Heart left ventricle (tissue), 13 donors: Measurements from ENCODE around the gene MIA2.

Experiments
- POLR2A ChIP-seq, 2 donors: fragments of 450-650 bp; IDR thresholded peaks; one replicate each; pipeline ENCODE4 v1.6.1; 2017; ENCODE audit warnings: antibody characterized with exemption in 2 of 2, mild to moderate bottlenecking in 2 of 2, moderate library complexity in 2 of 2
- TF ChIP-seq, protein P1 (sequence below), 12 donors: fragments of 200-600 bp; sonication (generic) in 4 of 12; IDR thresholded peaks; one replicate each; pipeline versions ENCODE4 v1.5.0 to v1.8.0; 2018 to 2022; ENCODE audit warnings: antibody characterized with exemption in 12 of 12, mild to moderate bottlenecking in 5 of 12
- donor health status: ischemic (EF 13 %, LVEDD 7.1; RV severe dilation, severe dysfunction).
- donor health status: DM: no; HTN: yes; CAD: no.
- donor health status: DM: no; HTN: no; CAD: no.
- donor health status: ischemic (EF 25% LVEDD 6.9; RV normal size, moderate dysfunction).
- donor health status: ischemic (EF 25% LVEDD 5.7; RV mildly dilated, moderate dysfunction).
- donor health status: ischemic (EF 35%, LVEDD 5.7; RV mildly dilated, moderate dysfunction).
- donor health status: nonischemic (EF 11% LVEDD 7.7; RV severe dilation, severe dysfunction).
- donor health status: DM: yes; HTN: yes; CAD: no.
- donor health status: PGD.
- donor health status: ischemic (EF 29% LVEDD 5.4; RV normal size, mild dysfunction).
- donor health status: nonischemic (EF 23%, LVEDD 6.1; RV moderate dilation, normal function).

DNA sequence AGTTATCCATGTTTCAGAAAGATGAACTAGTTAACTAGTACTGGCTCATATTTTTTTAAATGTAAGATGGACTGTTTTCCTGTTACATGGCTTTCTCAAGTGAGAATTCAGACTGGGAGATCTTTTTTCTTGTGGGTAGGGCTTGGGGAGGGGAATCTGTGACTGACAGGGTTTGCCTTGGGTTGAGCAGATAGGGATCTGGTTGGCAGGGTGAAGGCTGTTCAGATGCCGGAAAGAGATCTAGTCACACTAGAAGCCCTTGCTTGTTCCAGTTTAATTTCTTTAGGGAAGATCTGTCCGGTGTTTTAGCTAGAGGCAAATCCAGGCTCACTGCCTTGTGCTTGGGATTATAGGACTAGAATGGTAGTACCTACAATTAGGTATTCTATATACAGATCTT, 135.3 kb downstream of the MIA2 start:
- TF ChIP-seq, protein P1, sequence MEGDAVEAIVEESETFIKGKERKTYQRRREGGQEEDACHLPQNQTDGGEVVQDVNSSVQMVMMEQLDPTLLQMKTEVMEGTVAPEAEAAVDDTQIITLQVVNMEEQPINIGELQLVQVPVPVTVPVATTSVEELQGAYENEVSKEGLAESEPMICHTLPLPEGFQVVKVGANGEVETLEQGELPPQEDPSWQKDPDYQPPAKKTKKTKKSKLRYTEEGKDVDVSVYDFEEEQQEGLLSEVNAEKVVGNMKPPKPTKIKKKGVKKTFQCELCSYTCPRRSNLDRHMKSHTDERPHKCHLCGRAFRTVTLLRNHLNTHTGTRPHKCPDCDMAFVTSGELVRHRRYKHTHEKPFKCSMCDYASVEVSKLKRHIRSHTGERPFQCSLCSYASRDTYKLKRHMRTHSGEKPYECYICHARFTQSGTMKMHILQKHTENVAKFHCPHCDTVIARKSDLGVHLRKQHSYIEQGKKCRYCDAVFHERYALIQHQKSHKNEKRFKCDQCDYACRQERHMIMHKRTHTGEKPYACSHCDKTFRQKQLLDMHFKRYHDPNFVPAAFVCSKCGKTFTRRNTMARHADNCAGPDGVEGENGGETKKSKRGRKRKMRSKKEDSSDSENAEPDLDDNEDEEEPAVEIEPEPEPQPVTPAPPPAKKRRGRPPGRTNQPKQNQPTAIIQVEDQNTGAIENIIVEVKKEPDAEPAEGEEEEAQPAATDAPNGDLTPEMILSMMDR (IDR thresholded peaks at IDR 0.05): no peak
- no peak for TF ChIP-seq POLR2A (IDR thresholded peaks at IDR 0.05)
